Measurements from ENCODE around the gene TFF1.

Gene TFF1

GRCh38 chr21:42363312-42363711, 3.0 kb downstream of the TFF1 start (continued):
- TF ChIP-seq CREB5 (CRISPR knock-in tag; IDR thresholded peaks at IDR 0.05; ENCODE audit: low read depth) (no peak), ZNF70 (CRISPR knock-in tag; IDR thresholded peaks at IDR 0.05) (no peak)

DNA sequence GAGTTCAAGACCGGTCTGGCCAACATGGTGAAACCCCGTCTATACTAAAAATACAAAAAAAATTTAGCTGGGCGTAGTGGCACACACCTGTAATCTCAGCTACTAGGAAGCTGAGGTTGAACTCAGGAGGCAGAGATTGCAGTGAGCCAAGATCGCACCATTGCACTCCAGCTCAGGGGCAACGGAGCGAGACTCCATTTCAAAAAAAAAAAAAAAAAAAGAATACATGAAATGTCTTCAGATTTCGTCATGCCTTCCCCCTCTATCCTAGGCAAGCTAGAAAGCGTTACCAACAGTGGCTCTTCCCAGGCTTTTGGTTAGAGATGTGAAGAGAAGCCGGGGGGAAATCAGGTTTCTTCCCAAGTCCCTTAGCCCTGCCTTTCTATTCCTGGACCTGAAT, 3.6 kb downstream of the TFF1 start:
- ATAC-seq: no peak

GRCh38 chr21:42362198-42362597, 4.1 kb downstream of the TFF1 start:
- no peak for ATAC-seq

More for the DNA sequence above, 3.6 kb downstream of the TFF1 start:
- TF ChIP-seq, protein P1, sequence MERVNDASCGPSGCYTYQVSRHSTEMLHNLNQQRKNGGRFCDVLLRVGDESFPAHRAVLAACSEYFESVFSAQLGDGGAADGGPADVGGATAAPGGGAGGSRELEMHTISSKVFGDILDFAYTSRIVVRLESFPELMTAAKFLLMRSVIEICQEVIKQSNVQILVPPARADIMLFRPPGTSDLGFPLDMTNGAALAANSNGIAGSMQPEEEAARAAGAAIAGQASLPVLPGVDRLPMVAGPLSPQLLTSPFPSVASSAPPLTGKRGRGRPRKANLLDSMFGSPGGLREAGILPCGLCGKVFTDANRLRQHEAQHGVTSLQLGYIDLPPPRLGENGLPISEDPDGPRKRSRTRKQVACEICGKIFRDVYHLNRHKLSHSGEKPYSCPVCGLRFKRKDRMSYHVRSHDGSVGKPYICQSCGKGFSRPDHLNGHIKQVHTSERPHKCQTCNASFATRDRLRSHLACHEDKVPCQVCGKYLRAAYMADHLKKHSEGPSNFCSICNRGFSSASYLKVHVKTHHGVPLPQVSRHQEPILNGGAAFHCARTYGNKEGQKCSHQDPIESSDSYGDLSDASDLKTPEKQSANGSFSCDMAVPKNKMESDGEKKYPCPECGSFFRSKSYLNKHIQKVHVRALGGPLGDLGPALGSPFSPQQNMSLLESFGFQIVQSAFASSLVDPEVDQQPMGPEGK (CRISPR knock-in tag; IDR thresholded peaks at IDR 0.05; ENCODE audit: borderline replicate concordance): no peak
- TF ChIP-seq TSHZ2 (CRISPR knock-in tag; IDR thresholded peaks at IDR 0.05): no peak
- TF ChIP-seq GLIS3 (CRISPR knock-in tag; IDR thresholded peaks at IDR 0.05): no peak
- no peak for TF ChIP-seq ZNF565 (CRISPR knock-in tag; conservative IDR thresholded peaks at IDR 0.05; ENCODE audit: low read depth)
- TF ChIP-seq ZC3H10 (CRISPR knock-in tag; IDR thresholded peaks at IDR 0.05): no peak
- TF ChIP-seq CREB5 (CRISPR knock-in tag; IDR thresholded peaks at IDR 0.05; ENCODE audit: low read depth): no peak
- TF ChIP-seq CSDC2 (CRISPR knock-in tag; IDR thresholded peaks at IDR 0.05): no peak
- no peak for TF ChIP-seq ARNTL (CRISPR knock-in tag; IDR thresholded peaks at IDR 0.05; ENCODE audit: borderline replicate concordance, low read depth)
- TF ChIP-seq ISL1 (CRISPR knock-in tag; IDR thresholded peaks at IDR 0.05): no peak
- TF ChIP-seq TCF4 (CRISPR knock-in tag; IDR thresholded peaks at IDR 0.05; ENCODE audit: borderline replicate concordance): no peak
- TF ChIP-seq BACH2 (CRISPR knock-in tag; IDR thresholded peaks at IDR 0.05; ENCODE audit: borderline replicate concordance): no peak
- TF ChIP-seq POU6F1 (CRISPR knock-in tag; IDR thresholded peaks at IDR 0.05; ENCODE audit: borderline replicate concordance, low read depth): no peak
- no peak for TF ChIP-seq TOX (CRISPR knock-in tag; IDR thresholded peaks at IDR 0.05; ENCODE audit: borderline replicate concordance)
- no peak for TF ChIP-seq ESRRG (CRISPR knock-in tag; IDR thresholded peaks at IDR 0.05)
- TF ChIP-seq OSR1 (CRISPR knock-in tag; IDR thresholded peaks at IDR 0.05): no peak

More at GRCh38 chr21:42362198-42362597, 4.1 kb downstream of the TFF1 start:
- no peak for TF ChIP-seq ZFP3 (CRISPR knock-in tag; IDR thresholded peaks at IDR 0.05)
- TF ChIP-seq TSHZ2 (CRISPR knock-in tag; IDR thresholded peaks at IDR 0.05): no peak
- TF ChIP-seq CREB5 (CRISPR knock-in tag; IDR thresholded peaks at IDR 0.05; ENCODE audit: low read depth): no peak

Measured in SK-N-SH treated with all-trans-retinoic acid at 6 μM for 48 hours (cell line).